HG03039 (cell line): ENCODE measurements around the gene SREK1.
"Not testable (repeated sequence)": the region's sequence is repeated elsewhere in the genome, so short reads cannot be mapped to it uniquely, and the experiment has no call there.

Experiments
- ATAC-seq: cut with Tn5 transposase; IDR thresholded peaks from one replicate; pipeline ENCODE4 v1.9.1; 2021; ENCODE audit warnings: mild to moderate bottlenecking, moderate library complexity; ENCODE audit not compliant: unreplicated experiment

The SREK1 gene, protein sequence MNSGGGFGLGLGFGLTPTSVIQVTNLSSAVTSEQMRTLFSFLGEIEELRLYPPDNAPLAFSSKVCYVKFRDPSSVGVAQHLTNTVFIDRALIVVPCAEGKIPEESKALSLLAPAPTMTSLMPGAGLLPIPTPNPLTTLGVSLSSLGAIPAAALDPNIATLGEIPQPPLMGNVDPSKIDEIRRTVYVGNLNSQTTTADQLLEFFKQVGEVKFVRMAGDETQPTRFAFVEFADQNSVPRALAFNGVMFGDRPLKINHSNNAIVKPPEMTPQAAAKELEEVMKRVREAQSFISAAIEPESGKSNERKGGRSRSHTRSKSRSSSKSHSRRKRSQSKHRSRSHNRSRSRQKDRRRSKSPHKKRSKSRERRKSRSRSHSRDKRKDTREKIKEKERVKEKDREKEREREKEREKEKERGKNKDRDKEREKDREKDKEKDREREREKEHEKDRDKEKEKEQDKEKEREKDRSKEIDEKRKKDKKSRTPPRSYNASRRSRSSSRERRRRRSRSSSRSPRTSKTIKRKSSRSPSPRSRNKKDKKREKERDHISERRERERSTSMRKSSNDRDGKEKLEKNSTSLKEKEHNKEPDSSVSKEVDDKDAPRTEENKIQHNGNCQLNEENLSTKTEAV

DNA sequence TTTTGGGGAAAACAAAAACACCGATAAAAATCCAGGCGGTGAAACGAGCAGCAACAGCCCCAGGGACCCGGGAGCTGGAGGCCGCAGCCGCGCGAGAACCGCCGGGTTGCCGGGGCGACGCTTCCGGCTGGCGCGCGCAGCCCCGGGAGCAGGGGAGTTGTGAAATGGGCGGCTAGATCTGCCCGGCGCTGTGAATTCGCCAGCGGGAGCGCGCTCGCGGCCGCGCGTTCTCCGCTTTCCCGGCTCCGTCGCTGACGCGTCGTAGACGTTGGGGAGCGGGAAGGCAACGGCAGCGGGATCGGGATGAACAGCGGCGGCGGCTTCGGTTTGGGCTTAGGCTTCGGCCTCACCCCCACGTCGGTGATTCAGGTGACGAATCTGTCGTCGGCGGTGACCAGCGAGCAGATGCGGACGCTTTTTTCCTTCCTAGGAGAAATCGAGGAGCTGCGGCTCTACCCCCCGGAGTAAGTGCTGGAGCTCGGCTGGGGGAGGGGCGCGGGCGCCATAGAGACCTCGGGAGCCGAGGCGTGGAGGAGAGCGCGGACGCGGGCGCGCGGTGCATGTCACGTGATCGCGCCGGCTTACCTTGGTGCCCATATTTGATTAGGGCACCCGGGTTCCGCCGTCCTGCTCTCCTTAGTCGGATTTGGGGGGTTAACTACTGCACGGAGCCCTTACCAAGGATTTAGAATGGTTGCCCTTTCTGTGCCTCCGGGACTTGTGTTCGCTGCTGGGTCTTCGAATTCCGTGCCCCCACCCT, at the start of gene SREK1:
Gene SREK1, plus strand, starts transcription at position 227 of the 760 bp plus-strand sequence. Its CDS starts 77 bp downstream, at position 304.
- peak; percentile 85 for ATAC-seq

DNA sequence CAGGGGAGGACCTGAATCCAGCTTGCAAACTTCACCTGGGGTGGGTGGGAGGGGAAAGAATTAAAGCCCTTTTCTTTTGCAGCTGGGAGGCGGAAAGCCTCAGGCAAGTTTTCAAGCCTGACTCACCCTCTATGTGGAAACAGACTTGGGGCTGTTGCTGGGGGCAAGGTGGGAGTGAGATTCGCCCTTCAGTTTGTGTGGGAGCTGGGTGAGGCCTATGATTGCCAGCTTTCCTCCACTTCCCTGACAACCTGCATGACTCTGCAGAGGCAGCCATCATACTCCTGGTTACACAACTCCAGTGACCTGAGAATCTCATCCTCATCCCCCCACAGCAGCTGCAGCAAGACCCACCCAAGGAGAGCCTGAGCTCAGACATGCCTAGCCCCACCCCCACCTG, 43.2 kb upstream of the SREK1 start:
- ATAC-seq = no peak

DNA sequence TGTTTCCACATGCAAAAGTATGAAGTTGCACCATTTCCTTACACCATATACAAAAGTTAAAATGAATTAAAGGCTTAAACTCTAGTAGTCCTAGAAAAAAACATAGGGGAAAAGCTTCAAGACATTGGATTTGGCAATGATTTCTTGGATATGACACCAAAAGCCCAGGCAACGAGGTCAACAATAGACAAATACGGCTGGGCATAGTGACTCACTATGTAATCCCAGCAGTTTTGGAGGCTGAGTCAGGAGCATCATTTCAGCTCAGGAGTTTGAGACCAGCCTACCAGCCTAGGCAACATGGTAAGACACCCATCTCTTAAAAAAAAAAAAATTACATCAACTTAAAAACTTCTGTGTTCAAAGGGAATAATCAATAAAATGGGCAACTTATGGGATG, 30.9 kb upstream of the SREK1 start:
- no peak for ATAC-seq

DNA sequence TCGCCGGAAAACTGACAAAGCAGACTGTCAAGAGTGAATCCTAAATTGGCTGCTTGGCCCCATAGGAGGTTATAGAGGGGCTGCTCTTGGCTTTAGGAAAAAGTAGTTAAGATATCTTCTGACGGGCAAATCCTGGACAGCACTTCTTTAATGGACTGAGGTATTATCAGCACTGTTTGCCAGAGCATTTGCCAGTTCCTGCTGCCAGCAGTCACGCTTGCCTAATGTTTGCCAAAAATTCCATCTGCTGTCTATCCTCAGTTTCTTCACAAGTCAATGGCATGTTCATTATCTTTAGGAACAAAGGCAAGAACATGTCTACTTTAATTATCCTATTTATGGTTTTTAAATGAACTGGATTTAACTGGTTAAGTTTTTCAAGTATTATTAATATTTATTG, 25.8 kb upstream of the SREK1 start:
- ATAC-seq = no peak

DNA sequence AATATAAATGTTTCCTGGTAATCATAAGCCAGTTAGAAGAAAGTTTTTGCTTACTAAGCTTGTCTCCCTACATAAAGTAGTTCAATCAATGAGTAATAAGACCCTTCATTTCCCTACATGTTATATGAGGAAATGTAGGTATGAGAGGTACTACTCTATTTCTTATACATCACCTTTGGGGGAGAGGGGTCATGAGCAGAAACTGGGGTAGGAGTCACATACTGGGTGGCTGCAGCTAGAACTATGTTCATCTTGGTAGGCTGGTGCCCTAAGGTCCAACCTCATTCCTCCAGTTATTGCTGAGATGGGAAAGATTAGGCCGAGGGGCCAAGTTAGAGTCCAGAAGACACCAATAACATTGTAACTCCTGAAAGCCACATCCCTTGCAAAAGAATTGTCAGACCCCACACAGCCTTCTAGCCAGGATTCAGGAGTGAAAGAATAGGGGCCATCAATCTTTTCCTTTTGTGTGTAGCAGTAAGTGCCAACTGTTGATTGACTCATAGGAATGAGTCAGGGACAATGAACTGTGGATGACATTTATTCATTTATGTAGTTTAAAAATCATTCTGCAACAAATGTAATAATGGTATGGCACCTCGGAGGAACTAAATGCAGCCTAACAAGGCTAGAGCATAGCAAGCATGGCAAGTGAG, 21.6 kb upstream of the SREK1 start:
- ATAC-seq = no peak

DNA sequence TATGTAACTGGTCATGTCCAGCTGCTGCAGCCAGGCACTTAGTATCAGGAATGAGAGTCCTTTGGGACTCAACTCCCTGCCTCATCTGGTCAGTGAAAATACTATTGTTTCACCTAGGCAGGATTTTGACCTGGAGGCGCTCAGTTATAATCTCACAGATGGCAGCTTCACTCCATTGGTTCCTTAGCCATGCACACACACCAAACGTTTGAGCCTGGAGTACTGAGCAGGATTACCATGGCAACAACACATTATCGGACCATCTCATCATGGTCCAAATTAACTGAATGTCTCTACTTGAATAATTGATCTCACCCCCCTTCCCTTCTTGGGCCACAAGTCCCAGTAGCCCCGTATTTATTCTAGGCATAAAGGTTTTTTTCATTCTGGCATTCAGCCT, 15.0 kb upstream of the SREK1 start:
- ATAC-seq = no peak

DNA sequence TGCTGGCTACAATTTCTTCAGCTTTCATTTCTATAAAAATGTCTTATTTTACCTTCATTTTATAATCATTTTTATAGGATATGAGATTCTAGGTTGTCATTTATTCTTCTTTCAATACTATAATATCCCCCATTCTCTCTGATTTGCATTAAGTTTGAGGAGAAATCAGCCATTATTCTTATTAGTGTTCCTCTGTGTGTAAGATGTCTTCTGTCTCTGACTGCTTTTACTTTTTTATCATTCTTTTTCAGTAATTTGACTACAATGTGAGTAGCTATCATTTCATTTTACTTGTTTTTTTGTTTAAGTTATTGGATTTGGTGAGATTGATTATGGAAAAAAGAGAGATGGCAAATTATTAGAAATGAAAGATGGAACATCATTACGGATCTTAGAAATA, 13.6 kb upstream of the SREK1 start:
- no peak for ATAC-seq

DNA sequence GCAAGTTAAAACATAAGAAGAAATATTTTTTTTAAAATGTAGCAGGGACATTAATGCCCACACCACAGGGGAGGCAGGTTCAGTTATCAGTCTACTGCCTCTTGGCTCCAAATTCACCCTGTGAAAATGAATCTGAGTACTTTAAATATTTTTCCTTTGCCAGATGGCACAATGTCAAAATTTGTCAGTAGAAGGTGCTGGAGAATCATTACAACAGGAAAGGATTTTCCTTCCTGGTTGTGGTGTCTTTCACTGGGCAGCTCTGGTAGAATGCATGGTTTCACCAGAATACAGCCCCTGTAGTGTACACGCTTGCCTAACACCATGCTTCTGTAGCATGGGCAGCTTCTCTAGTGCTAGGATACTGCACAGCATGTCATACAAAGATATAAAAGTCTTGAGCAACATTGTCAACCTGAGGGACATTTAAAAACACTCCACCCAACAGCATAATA, 9.7 kb upstream of the SREK1 start:
- no peak for ATAC-seq

DNA sequence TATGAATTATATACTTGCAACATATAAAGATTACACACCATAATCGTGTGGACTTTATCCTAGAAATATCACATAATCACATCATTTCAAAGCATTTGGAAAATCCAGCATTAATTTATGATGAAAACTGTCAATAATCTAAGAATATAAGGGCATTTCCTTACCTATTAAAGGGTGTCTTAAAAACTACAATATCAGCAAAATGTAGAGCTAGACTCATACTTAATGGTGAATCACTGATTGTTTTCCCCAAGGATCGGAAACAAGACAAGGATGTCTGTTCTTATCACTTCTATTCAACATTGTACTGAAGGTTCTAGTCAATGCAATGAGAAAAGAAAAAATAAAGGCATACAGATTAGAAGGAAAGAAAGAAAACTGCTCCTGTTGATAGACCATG, 8.0 kb upstream of the SREK1 start:
- ATAC-seq = no peak

DNA sequence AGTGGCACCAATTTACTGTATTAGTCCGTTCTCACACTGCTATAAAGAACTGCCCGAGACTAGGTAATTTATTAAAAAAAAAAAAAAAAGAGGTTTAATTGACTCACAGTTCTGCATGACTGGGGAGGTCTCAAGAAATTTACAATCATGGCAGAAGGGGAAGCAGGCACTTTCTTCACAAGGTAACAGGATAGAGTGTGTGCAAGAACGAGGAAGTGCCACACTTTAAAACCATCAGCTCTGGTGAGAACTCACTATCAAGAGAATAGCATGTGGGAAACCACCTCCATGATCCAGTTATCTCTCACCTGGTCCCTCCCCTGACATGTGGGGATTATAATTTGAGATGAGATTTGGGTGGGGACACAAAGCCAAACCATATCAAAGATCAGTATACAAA, 7.2 kb upstream of the SREK1 start:
- ATAC-seq = not testable (repeated sequence)

DNA sequence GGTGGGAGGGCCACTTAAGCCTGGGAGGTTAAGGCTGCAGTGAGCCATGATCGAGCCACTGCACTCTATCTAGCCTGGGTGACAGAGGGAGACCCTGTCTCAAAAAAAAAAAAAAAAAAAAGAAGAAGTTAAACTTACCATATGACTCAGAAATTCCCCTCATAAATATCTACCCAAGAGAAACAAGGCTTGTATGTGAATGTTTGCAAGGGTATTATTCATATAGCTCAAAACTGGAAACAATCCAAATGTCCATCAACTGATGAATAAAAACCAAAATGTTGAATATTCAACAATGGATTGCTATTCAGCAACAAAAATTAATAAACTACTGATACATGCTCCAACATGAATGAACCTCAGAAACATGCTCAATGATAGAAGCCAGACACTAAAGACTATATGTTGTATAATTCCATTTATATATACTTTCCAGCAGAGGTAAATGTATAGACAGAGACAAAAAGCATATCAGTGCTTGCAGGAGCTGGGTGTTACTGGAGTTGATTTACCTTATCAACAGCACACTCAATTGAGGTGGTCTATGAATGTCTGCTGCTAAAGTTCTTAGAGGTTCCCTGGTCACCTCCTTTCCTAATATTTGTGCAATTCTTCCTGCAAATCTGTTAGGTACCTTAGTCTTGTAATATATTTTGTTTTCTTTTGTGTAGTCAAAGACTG, 5.3 kb upstream of the SREK1 start:
- ATAC-seq = no peak

DNA sequence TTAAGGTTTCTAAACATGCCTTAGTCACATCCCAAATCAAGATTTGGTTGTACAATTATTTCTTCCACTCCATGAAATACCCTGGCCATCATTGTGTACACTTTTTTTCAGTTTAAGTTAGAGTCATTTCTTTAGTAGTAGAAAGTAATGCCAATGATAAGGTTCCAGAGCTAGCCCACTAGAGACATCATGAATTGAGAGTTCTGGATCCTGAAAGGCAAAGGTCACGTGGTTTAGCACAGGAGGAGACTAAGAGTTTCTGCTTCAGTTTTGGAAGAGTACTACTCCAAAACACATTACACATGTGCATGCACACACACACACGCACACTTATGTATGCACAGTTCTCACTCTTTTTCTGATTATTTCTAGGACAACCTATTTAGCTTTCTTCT, 4.8 kb upstream of the SREK1 start:
- no peak for ATAC-seq

DNA sequence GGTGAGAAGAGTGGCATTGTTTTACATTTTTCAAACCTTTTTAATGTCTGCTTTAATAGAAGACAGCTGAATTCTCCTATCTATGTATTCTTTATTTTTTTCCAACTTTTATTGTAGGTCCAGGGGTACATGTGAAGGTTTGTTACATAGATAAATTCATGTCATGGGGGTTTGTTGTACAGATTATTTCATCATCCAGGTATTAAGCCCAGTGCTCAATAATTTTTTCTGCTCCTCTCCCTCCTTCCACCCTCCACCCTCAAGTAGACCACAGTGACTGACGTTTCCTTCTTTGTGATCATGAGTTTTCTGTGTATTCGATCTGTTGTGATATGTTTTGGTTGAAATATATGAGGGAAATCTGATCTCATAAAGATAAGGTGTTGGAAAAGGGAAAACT, 1.7 kb upstream of the SREK1 start:
- no peak for ATAC-seq

DNA sequence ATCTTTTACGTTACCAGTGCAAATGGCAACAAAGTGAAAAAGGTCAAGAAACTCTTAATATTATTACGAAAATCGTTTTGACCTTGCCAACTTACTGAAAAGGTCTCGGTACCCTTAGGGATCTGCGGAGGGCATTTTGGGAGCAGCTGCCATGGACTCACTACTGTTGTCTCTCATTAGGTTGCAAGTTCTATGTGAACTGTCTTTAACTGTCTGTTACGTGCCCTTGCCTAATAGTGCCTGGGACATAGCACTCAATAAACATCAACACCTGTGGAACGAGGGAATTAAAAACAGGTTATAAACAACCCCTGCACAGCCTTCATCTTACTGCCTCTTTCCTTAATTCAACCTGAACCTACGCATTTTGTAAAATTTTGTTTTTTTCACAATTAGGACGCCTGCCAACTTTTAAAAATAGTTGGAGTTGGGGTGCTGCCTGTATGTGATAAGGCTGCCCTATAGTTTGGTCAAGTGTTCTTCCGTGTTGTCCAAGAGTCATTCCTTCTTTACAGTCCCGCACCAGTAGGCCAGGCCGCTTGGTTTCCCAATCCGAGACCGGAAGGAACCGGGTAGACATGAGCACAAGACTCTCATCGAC, 527 bp upstream of the SREK1 start:
- ATAC-seq = peak; percentile 17

DNA sequence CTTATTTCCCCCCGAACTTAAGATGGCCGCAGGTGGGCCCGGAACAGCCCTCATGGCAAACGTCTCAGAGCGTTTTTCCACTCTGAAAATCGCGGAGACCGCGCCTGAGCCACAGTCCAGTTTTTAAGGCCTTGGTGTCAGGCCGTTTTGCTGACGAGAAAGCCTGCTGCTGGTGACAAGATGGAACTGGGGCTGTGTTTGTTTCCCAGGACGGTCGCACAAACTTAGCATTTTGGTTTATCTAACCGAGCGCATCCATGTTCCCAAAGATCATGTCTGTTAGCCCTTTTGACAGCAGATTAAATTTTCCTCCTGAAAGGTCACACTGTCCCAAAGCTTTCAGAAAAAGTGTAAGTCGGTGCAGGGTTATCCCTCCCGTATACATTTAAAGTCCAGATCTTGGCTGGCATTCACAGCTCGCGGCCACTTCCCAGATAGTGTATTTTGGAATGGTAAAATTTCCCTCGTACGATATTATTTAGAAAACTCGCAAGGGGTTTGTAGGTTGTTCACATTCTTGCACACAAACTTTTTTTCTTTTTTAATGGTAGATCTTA, 812 bp downstream of the SREK1 start:
- peak; percentile 32 for ATAC-seq

DNA sequence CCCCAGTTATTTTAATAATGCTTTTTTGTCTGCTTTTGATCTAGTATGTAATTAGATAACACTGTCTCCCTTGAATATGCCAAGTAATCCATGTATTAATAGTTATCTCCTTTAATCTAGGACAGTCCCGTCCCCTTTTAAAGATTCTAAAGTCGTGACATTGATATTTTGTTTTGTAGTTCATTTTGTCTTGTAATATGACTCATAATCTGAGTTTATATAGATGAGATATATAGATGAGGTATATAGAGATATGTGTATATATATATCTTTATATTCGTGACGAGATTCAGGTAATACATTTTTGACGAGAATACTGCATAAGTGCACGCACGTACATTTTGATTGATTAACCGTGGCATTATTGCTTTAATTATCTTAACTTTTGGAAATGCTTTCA, 1.6 kb downstream of the SREK1 start:
- ATAC-seq = no peak

DNA sequence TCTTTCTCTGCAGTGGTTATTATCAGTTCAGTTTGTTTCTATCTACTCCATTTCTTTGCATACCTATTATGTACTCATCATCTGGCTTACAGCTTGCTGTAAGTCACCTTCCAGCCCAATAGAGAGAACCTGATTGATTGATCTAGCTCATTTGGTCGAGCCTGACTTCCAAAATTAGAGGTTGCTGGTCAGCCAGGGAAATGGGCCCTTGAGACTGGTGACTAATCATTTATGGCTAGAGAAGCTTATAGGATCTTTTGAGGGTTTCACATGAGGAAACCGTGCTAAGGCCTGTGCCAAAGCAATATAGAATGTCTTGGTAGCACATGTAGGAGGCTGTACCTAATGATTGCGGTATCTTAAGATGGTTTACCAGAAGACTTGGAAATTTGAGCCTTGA, 5.8 kb downstream of the SREK1 start:
- ATAC-seq = no peak

DNA sequence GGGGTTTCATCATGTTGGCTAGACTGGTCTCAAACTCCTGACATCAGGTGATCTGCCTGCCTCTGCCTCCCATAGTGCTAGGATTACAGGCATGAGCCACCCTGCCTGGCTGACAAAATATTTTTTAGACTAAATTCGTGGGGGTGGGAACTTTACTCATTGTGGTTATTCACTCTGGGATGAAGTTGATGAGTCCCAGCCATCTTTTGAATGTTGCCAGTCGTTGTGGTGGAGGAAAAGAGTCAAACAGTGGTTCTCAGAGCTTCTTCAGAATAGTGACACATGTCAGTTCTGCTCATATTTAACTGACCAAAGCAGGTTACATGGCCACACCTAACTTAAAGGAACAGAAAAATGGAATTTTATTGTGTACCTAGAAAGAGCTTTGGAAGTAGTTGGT, 6.9 kb downstream of the SREK1 start:
- no peak for ATAC-seq

DNA sequence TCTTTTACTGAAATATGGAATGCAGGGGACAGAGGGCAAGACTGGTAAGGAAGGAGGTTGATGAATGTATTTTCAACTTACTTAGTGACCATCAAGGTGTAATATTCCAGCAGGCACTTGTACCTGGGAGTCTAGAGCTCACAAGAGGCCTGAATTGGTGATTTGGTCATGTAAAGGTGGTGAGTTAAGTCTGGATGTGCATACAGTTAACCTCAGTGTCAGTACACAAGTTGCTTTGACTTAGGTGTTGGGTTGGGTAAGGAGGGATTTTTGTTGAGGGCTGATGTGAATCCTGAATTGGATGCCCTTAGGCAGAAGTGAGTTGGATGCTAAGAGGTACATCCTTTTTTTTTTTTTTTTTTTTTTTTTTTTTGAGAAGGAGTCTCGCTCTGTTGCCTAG, 7.4 kb downstream of the SREK1 start:
- no peak for ATAC-seq

DNA sequence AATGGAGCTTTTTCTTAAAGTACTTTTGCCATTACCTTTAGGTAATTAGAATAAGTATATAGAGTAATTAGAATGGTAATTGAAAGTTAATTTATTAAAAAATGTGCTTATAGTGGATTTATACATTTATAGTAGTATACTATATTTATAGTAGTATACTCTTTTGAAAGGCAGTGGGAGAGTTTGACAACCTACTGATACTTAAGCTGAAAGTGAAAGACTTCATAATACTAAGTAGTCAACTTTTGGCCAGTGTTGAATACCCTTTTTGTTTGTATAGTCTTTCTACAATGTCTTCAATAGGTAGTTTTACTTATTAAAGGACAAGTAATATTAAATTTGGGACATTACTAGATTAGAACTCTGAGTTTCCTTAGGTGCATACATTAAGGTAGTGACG, 12.9 kb downstream of the SREK1 start:
- ATAC-seq = no peak
